ENCODE results near the gene SOX6. TPM values are rescaled to one million over a fixed set of nuclear protein-coding genes. Genes with fewer than 3 reads are reported as not detected.

The SOX6 gene
- polyA plus RNA-seq, 3 donors: not detected

- H3K9me3 ChIP-seq (replicated peaks in 1 of 2; ENCODE audit: control insufficient read depth in 1 of 2, insufficient read depth in 1 of 2, low read length in 2 of 2): no peaks in the 10 kb centered on the region
- no peak overlapping the region for H3K27ac Mint-ChIP-seq
- TF ChIP-seq CTCF (IDR thresholded peaks at IDR 0.05): no peak
- no peak overlapping the region for H3K4me3 Mint-ChIP-seq
- no peaks in the 10 kb centered on the region for H3K36me3 ChIP-seq (replicated peaks in 1 of 2; ENCODE audit: control insufficient read depth in 1 of 2, insufficient read depth in 2 of 2, low read length in 2 of 2)
- no peak overlapping the region for H3K4me2 ChIP-seq (replicated peaks; ENCODE audit: extremely low read depth, low read length, poor library complexity, severe bottlenecking)
- H3K9ac ChIP-seq (ENCODE audit: insufficient read depth, low read length, poor library complexity, severe bottlenecking): no peak overlapping the region
- no peaks in the 10 kb centered on the region for H3K4me1 ChIP-seq (ENCODE audit: control insufficient read depth in 1 of 2, insufficient read depth in 2 of 2, low read length in 2 of 2)
- H3K4me3 ChIP-seq (replicated peaks in 1 of 3; ENCODE audit: low read depth in 2 of 3, low read length in 3 of 3): no peak overlapping the region
- peaks cover 0 to 2% (median 2%) of the 10 kb centered on the region in 3 donors for H3K27me3 Mint-ChIP-seq (ENCODE audit: low read depth in 3 of 3)
- peaks cover 0 to 1% (median 0%) of the 10 kb centered on the region in 7 donors for H3K9me3 Mint-ChIP-seq
- no peaks in the 10 kb centered on the region for H4K20me1 ChIP-seq (ENCODE audit: insufficient read depth, low read length)
- intact Hi-C loops (cut with micrococcal nuclease): no loop called here
- no peaks in the 10 kb centered on the region for H3K79me2 ChIP-seq (ENCODE audit: insufficient read depth, low read length)
- H2AFZ ChIP-seq (ENCODE audit: insufficient read depth, low read depth, low read length, poor library complexity, severe bottlenecking): no peak overlapping the region
- no peak overlapping the region for H3K27ac ChIP-seq (ENCODE audit: low read depth in 1 of 2, low read length in 2 of 2)
- no peaks in the 10 kb centered on the region for H3K27me3 ChIP-seq (ENCODE audit: control insufficient read depth in 2 of 2, insufficient read depth in 2 of 2, low read length in 2 of 2)
- DNase-seq: no peak
- no peaks in the 10 kb centered on the region for H3K4me1 Mint-ChIP-seq
- H3K36me3 Mint-ChIP-seq: no peaks in the 10 kb centered on the region
Observed at GRCh38 chr11:16169541-16169940, 186.8 kb downstream of the SOX6 start.

- Histone ChIP-seq H3K4me2 (replicated peaks; ENCODE audit: extremely low read depth, low read length, poor library complexity, severe bottlenecking) (no peak overlapping the region), H3K27ac (ENCODE audit: low read depth in 1 of 2, low read length in 2 of 2) (no peak overlapping the region), H3K79me2 (ENCODE audit: insufficient read depth, low read length) (no peaks in the 10 kb centered on the region), H3K27me3 (ENCODE audit: control insufficient read depth in 2 of 2, insufficient read depth in 2 of 2, low read length in 2 of 2) (no peaks in the 10 kb centered on the region), H3K36me3 (replicated peaks in 1 of 2; ENCODE audit: control insufficient read depth in 1 of 2, insufficient read depth in 2 of 2, low read length in 2 of 2) (no peaks in the 10 kb centered on the region), H4K20me1 (ENCODE audit: insufficient read depth, low read length) (no peaks in the 10 kb centered on the region), H3K9me3 (replicated peaks in 1 of 2; ENCODE audit: control insufficient read depth in 1 of 2, insufficient read depth in 1 of 2, low read length in 2 of 2) (no peaks in the 10 kb centered on the region), H3K4me1 (ENCODE audit: control insufficient read depth in 1 of 2, insufficient read depth in 2 of 2, low read length in 2 of 2) (no peaks in the 10 kb centered on the region), H2AFZ (ENCODE audit: insufficient read depth, low read depth, low read length, poor library complexity, severe bottlenecking) (no peak overlapping the region), H3K4me3 (replicated peaks in 1 of 3; ENCODE audit: low read depth in 2 of 3, low read length in 3 of 3) (no peak overlapping the region), H3K9ac (ENCODE audit: insufficient read depth, low read length, poor library complexity, severe bottlenecking) (no peak overlapping the region)
- Mint-ChIP-seq H3K27ac (no peak overlapping the region), H3K9me3 (peaks cover 0 to 1% (median 0%) of the 10 kb centered on the region in 7 donors), H3K27me3 (ENCODE audit: low read depth in 3 of 3) (no peaks in the 10 kb centered on the region), H3K4me3 (no peak overlapping the region), H3K4me1 (no peaks in the 10 kb centered on the region), H3K36me3 (no peaks in the 10 kb centered on the region)
- WGBS (ENCODE audit: insufficient coverage): no CpG with 5 or more reads among the region's 3 CpGs
- intact Hi-C loops (cut with micrococcal nuclease): no loop called here
- no peak for TF ChIP-seq CTCF (IDR thresholded peaks at IDR 0.05)
- DNase-seq: no peak
Observed at GRCh38 chr11:16167706-16168487, 188.4 kb downstream of the SOX6 start.
